GM21786 (cell line): ENCODE measurements around the gene QTRT2.

Experiments used
- ATAC-seq: cut with Tn5 transposase; IDR thresholded peaks from one replicate; pipeline ENCODE4 v1.9.1; 2021; ENCODE audit not compliant: unreplicated experiment

The QTRT2 gene

GRCh38 chr3:114120211-114120610 lies 63.7 kb downstream of the QTRT2 start:
- ATAC-seq, result no peak

- ATAC-seq, result no peak
Measured at GRCh38 chr3:114122027-114122709, 65.6 kb downstream of the QTRT2 start.

- no peak for ATAC-seq
Measured at GRCh38 chr3:114126461-114126860, 69.9 kb downstream of the QTRT2 start.

- no peak for ATAC-seq
Measured at GRCh38 chr3:114127517-114127916, 71.0 kb downstream of the QTRT2 start.

GRCh38 chr3:114128231-114128630 lies 71.7 kb downstream of the QTRT2 start:
- ATAC-seq, result no peak

GRCh38 chr3:114128826-114129225 lies 72.3 kb downstream of the QTRT2 start:
- ATAC-seq, result no peak

GRCh38 chr3:114132500-114132899 lies 76.0 kb downstream of the QTRT2 start:
- no peak for ATAC-seq

- ATAC-seq, result no peak
Measured at GRCh38 chr3:114133947-114134346, 77.4 kb downstream of the QTRT2 start.
